Measurements from ENCODE around the gene LPA.
"Not testable (repeated sequence)": the region's sequence is repeated elsewhere in the genome, so short reads cannot be mapped to it uniquely, and the experiment has no call there.

Gene LPA

GRCh38 chr6:160679402-160679769, 15.3 kb upstream of the LPA start:
- Histone ChIP-seq H2AFZ (ENCODE audit: low read depth, low read length, severe bottlenecking) (no peak overlapping the region), H3K36me3 (ENCODE audit: low read length) (no peaks in the 10 kb centered on the region), H3K4me3 (ENCODE audit: insufficient read depth, low read length, poor library complexity, severe bottlenecking) (no peak overlapping the region), H4K20me1 (ENCODE audit: low read depth, low read length) (no peaks in the 10 kb centered on the region), H3K9me2 (replicated peaks; ENCODE audit: insufficient read depth, low read length) (no peaks in the 10 kb centered on the region), H3F3A (ENCODE audit: insufficient read depth) (no peaks in the 10 kb centered on the region), H3K27ac (ENCODE audit: low read depth, low read length) (no peak overlapping the region), H3K9me3 (ENCODE audit: insufficient read depth, low read length) (no peaks in the 10 kb centered on the region), H3K9ac (ENCODE audit: low read length) (no peak overlapping the region), H3K27me3 (ENCODE audit: low read length) (no peaks in the 10 kb centered on the region), H3K79me2 (ENCODE audit: insufficient read depth, low read length) (no peaks in the 10 kb centered on the region), H3K4me2 (ENCODE audit: low read depth, low read length, poor library complexity, severe bottlenecking) (no peak overlapping the region)
- TF ChIP-seq CTCF (IDR thresholded peaks at IDR 0.05; ENCODE audit: insufficient read depth, low read length, poor library complexity, severe bottlenecking) (no peak), EZH2phosphoT487 (conservative IDR thresholded peaks at IDR 0.05; ENCODE audit: low read length) (no peak)

- H3K27ac ChIP-seq (ENCODE audit: low read depth, low read length), result no peak overlapping the region
- H3K27me3 ChIP-seq (ENCODE audit: low read length), result no peaks in the 10 kb centered on the region
- no peak overlapping the region for H3K4me3 ChIP-seq (ENCODE audit: insufficient read depth, low read length, poor library complexity, severe bottlenecking)
- no peaks in the 10 kb centered on the region for H3K9me3 ChIP-seq (ENCODE audit: insufficient read depth, low read length)
- no peaks in the 10 kb centered on the region for H3K79me2 ChIP-seq (ENCODE audit: insufficient read depth, low read length)
- no peaks in the 10 kb centered on the region for H4K20me1 ChIP-seq (ENCODE audit: low read depth, low read length)
- no peaks in the 10 kb centered on the region for H3K36me3 ChIP-seq (ENCODE audit: low read length)
- H3K4me2 ChIP-seq (ENCODE audit: low read depth, low read length, poor library complexity, severe bottlenecking), result no peak overlapping the region
- TF ChIP-seq EZH2phosphoT487 (conservative IDR thresholded peaks at IDR 0.05; ENCODE audit: low read length) (no peak), CTCF (IDR thresholded peaks at IDR 0.05; ENCODE audit: insufficient read depth, low read length, poor library complexity, severe bottlenecking) (no peak)
- no peaks in the 10 kb centered on the region for H3F3A ChIP-seq (ENCODE audit: insufficient read depth)
- no peak overlapping the region for H3K9ac ChIP-seq (ENCODE audit: low read length)
- no peak overlapping the region for H2AFZ ChIP-seq (ENCODE audit: low read depth, low read length, severe bottlenecking)
- H3K9me2 ChIP-seq (replicated peaks; ENCODE audit: insufficient read depth, low read length), result no peaks in the 10 kb centered on the region
Measured at GRCh38 chr6:160678744-160679401, 14.8 kb upstream of the LPA start.

- Histone ChIP-seq H3K9me3 (ENCODE audit: insufficient read depth, low read length) (no peaks in the 10 kb centered on the region), H3K9me2 (replicated peaks; ENCODE audit: insufficient read depth, low read length) (no peaks in the 10 kb centered on the region), H3K4me2 (ENCODE audit: low read depth, low read length, poor library complexity, severe bottlenecking) (no peak overlapping the region), H2AFZ (ENCODE audit: low read depth, low read length, severe bottlenecking) (no peak overlapping the region), H3K27me3 (ENCODE audit: low read length) (no peaks in the 10 kb centered on the region), H3K79me2 (ENCODE audit: insufficient read depth, low read length) (no peaks in the 10 kb centered on the region), H3K4me3 (ENCODE audit: insufficient read depth, low read length, poor library complexity, severe bottlenecking) (no peak overlapping the region), H3K9ac (ENCODE audit: low read length) (no peak overlapping the region), H3F3A (ENCODE audit: insufficient read depth) (no peaks in the 10 kb centered on the region), H4K20me1 (ENCODE audit: low read depth, low read length) (no peaks in the 10 kb centered on the region), H3K36me3 (ENCODE audit: low read length) (no peaks in the 10 kb centered on the region), H3K27ac (ENCODE audit: low read depth, low read length) (no peak overlapping the region)
- TF ChIP-seq CTCF (IDR thresholded peaks at IDR 0.05; ENCODE audit: insufficient read depth, low read length, poor library complexity, severe bottlenecking) (no peak), EZH2phosphoT487 (conservative IDR thresholded peaks at IDR 0.05; ENCODE audit: low read length) (no peak)
Measured at GRCh38 chr6:160678230-160678629, 14.2 kb upstream of the LPA start.

- not testable (repeated sequence) for H3K27ac ChIP-seq (ENCODE audit: low read depth, low read length); H3K27me3 ChIP-seq (ENCODE audit: low read length); H3K9ac ChIP-seq (ENCODE audit: low read length); H3K9me2 ChIP-seq (replicated peaks; ENCODE audit: insufficient read depth, low read length); H2AFZ ChIP-seq (ENCODE audit: low read depth, low read length, severe bottlenecking); H3K9me3 ChIP-seq (ENCODE audit: insufficient read depth, low read length); H4K20me1 ChIP-seq (ENCODE audit: low read depth, low read length); H3K4me2 ChIP-seq (ENCODE audit: low read depth, low read length, poor library complexity, severe bottlenecking); H3F3A ChIP-seq (ENCODE audit: insufficient read depth); H3K79me2 ChIP-seq (ENCODE audit: insufficient read depth, low read length); H3K4me3 ChIP-seq (ENCODE audit: insufficient read depth, low read length, poor library complexity, severe bottlenecking); H3K36me3 ChIP-seq (ENCODE audit: low read length)
Measured at GRCh38 chr6:160676418-160676817, 12.3 kb upstream of the LPA start.

Measured in SU-DHL-6 (cell line).